Transverse colon (tissue), 4 donors: Measurements from ENCODE around the gene PRKCE. TPM values are rescaled to one million over a fixed set of nuclear protein-coding genes. Genes with fewer than 3 reads are reported as not detected.
"Not testable (repeated sequence)": the region's sequence is repeated elsewhere in the genome, so short reads cannot be mapped to it uniquely, and the experiment has no call there.

Experiments
- DNase-seq: peaks from one replicate; pipeline ENCODE4 v3.0.0-alpha.2; 2019
- H3K27ac ChIP-seq, 4 donors: fragments of 200-600 bp; sonication (generic); 2 replicates each; pipeline ENCODE4 v1.5.1; 2016 to 2018; ENCODE audit warnings: inconsistent platforms in 4 of 4
- H3K27me3 ChIP-seq: fragments of 200-600 bp; sonication (generic); 2 replicates; pipeline ENCODE4 v1.5.1; 2017; ENCODE audit warnings: inconsistent platforms
- H3K36me3 ChIP-seq, 4 donors: fragments of 200-600 bp; sonication (generic); 2 replicates each; pipeline ENCODE4 v1.5.1; 2017 to 2019; ENCODE audit warnings: inconsistent platforms in 4 of 4
- H3K4me1 ChIP-seq, 4 donors: fragments of 200-600 bp; sonication (generic); 2 replicates each; pipeline ENCODE4 v1.5.1; 2017 to 2020; ENCODE audit warnings: inconsistent platforms in 4 of 4
- H3K4me3 ChIP-seq, 4 donors: fragments of 200-600 bp; sonication (generic); 1 replicate in 1 of 4; 2 replicates in 3 of 4; pipeline versions ENCODE4 v1.5.1 to v1.6.1; 2017 to 2019; ENCODE audit warnings: inconsistent platforms in 4 of 4
- H3K9me3 ChIP-seq, 2 donors: fragments of 200-600 bp; sonication (generic); 2 replicates each; pipeline ENCODE4 v1.5.1; 2017 to 2019; ENCODE audit warnings: inconsistent platforms in 2 of 2
- CTCF ChIP-seq, 5 experiments: fragments of 200-600 bp in 3 of 5; fragments of 450-650 bp in 2 of 5; sonication (generic) in 3 of 5; IDR thresholded peaks; 1 replicate in 2 of 5; 2 replicates in 3 of 5; pipeline ENCODE4 v1.5.1; 2016 to 2017; ENCODE audit warnings: antibody characterized with exemption in 5 of 5, inconsistent platforms in 3 of 5, mild to moderate bottlenecking in 2 of 5, moderate library complexity in 1 of 5
- EP300 ChIP-seq: sonication (generic); formaldehyde crosslinking; IDR thresholded peaks from one replicate; pipeline ENCODE4 v1.6.1; 2017; ENCODE audit warnings: antibody characterized with exemption, low read depth
- POLR2A ChIP-seq: fragments of 450-650 bp; IDR thresholded peaks from one replicate; pipeline ENCODE4 v1.6.1; 2016; ENCODE audit warnings: antibody characterized with exemption, mild to moderate bottlenecking, moderate library complexity
- POLR2AphosphoS5 ChIP-seq, 3 donors: sonication (generic); formaldehyde crosslinking; IDR thresholded peaks; one replicate each; pipeline ENCODE4 v1.6.1; 2016; ENCODE audit warnings: antibody characterized with exemption in 3 of 3
- WGBS, 2 donors: methylation state at CpG; one replicate each; pipeline ENCODE4 v1.1.5; 2018; ENCODE audit warnings: low coverage in 1 of 2; 5-methylcytosine and 5-hydroxymethylcytosine counted together
- in situ Hi-C, 4 donors: fragments of 200-750 bp; cut with MboI; loops; one replicate each; pipeline versions ENCODE4 v1.15.0 to v1.15.1; 2017; ENCODE audit warnings: low sequenced_read_pairs in 3 of 4, low pct_ligation_motif_present in 1 of 4, low pct_unique_long_range_greater_than_20kb in 1 of 4
- intact Hi-C: fragments of 100-400 bp; cut with DNase I; formaldehyde crosslinking; loops from one replicate; pipeline ENCODE4 v1.15.1; 2023; ENCODE audit warnings: low total_unique reads
- total RNA-seq, 4 donors: library from RNA; depleted of rRNA; stranded (reverse); fragments of >200 nt; gene quantifications; one replicate each; pipeline ENCODE4 v1.1.0, GENCODE V29; 2016

Gene PRKCE
- total RNA-seq, 4 donors from 2014 or later, result 8.6 to 20.6 (median 11.3) TPM

DNA sequence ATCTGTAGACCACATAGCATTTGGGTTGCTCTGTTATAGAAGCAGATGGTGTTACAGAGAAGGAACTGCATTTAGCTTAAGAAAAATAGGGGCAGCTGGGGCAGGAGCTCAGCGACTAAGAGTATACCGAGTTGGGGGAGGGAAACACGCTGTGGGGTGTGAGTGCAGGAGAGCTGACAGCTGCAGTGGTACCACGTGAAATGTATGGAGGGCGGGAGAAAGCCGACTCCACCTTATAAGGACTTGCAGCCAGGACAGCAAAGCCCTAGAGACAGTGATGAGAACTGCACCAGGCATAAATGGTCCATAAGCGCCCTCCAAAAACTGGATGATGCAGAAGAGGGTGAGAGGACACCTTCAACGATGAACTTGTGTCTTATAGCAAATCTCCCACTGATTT is 237.6 kb downstream of the PRKCE start:
- 59 to 82% methylated on average over 3 to 8 of the region's 8 CpGs for WGBS, 2 donors
- H3K36me3 ChIP-seq, result no peaks in the 10 kb centered on the region
- peak; percentile 32 for DNase-seq
- H3K27ac ChIP-seq, result peak overlapping the region in 3 of 4 donors; percentile 23 to 62 (median 36)
- TF ChIP-seq CTCF (IDR thresholded peaks at IDR 0.05) (peak in 2 of 5 experiments; percentile 20 to 22), EP300 (no peak), POLR2A (no peak)
- H3K4me1 ChIP-seq, result peaks cover 23 to 80% (median 39%) of the 10 kb centered on the region in 4 donors
- H3K27me3 ChIP-seq, result no peaks in the 10 kb centered on the region
- H3K9me3 ChIP-seq, result no peaks in the 10 kb centered on the region
- in situ Hi-C loops, result no loop called here
- intact Hi-C loops, result loop anchor here (10.0 kb wide), 2 partner anchors 46 to 64 kb away; no protein-coding TSS in a partner anchor
- no peak overlapping the region for H3K4me3 ChIP-seq

- DNase-seq, result no peak
- Histone ChIP-seq H3K4me3 (no peak overlapping the region), H3K4me1 (peaks cover 21 to 77% (median 33%) of the 10 kb centered on the region in 4 donors), H3K36me3 (no peaks in the 10 kb centered on the region), H3K27me3 (no peaks in the 10 kb centered on the region), H3K9me3 (no peaks in the 10 kb centered on the region), H3K27ac (peak overlapping the region; percentile 1 to 40 (median 36))
- in situ Hi-C loops, result no loop called here
- 67 to 70% methylated on average over 3 to 7 of the region's 7 CpGs for WGBS, 2 donors
- intact Hi-C loops, result loop anchor here (10.0 kb wide), 2 partner anchors 45 to 65 kb away; no protein-coding TSS in a partner anchor
- TF ChIP-seq POLR2A, result no peak
- TF ChIP-seq POLR2AphosphoS5 (IDR thresholded peaks at IDR 0.05), result no peak
- no peak for TF ChIP-seq CTCF (IDR thresholded peaks at IDR 0.05)
- no peak for TF ChIP-seq EP300
These were observed 238.3 kb downstream of the PRKCE start for GRCh38 chr2:45889620-45890370.

GRCh38 chr2:45890371-45890646 is 238.8 kb downstream of the PRKCE start:
- WGBS, 2 donors, result 92 to 100% methylated on average over 1 to 6 of the region's 6 CpGs
- H3K36me3 ChIP-seq, DNase-seq, H3K4me3 ChIP-seq, in situ Hi-C loops, intact Hi-C loops, H3K27me3 ChIP-seq, H3K9me3 ChIP-seq: not testable (repeated sequence)
- Histone ChIP-seq H3K4me1 (peaks cover 16 to 72% (median 31%) of the 10 kb centered on the region in 4 donors), H3K27ac (peak overlapping the region in 2 of 4 donors; percentile 30 to 40)
- peak in 1 of 3 donors; percentile 12 for TF ChIP-seq POLR2AphosphoS5 (IDR thresholded peaks at IDR 0.05)

DNA sequence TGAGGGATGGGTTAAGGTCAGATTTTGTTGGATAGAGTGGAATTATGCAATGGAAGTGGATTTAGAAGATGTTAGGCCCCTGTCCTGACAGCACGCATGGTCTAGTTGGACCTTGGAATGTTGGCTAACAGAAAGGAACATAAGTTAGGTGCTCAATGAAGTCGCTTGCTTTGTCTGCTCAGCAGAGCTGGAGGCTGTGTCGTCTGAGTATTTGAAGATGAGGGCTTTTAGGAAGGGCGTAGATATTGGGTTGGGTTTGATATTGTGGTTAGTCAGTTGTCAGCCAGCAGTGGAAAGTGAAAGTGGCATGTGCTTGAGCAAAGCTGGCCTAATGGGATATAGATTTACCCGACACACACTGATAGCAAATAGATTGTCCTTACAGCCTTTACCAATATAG is 239.3 kb downstream of the PRKCE start:
- no peaks in the 10 kb centered on the region for H3K9me3 ChIP-seq

More for the DNA sequence above, 239.3 kb downstream of the PRKCE start:
- no peak for DNase-seq
- no peaks in the 10 kb centered on the region for H3K27me3 ChIP-seq
- H3K4me3 ChIP-seq, result no peak overlapping the region
- H3K36me3 ChIP-seq, result no peaks in the 10 kb centered on the region
- 76 to 81% methylated on average over 5 of the region's 5 CpGs for WGBS, 2 donors
- peaks cover 13 to 69% (median 28%) of the 10 kb centered on the region in 4 donors for H3K4me1 ChIP-seq
- intact Hi-C loops, result no loop called here
- TF ChIP-seq EP300 (no peak), POLR2AphosphoS5 (IDR thresholded peaks at IDR 0.05) (no peak), CTCF (IDR thresholded peaks at IDR 0.05) (no peak), POLR2A (no peak)
- peak overlapping the region in 2 of 4 donors; percentile 30 to 40 for H3K27ac ChIP-seq
- in situ Hi-C loops, result no loop called here
